ENCODE measurements around the gene RAB43.
A peak's percentile ranks its signal among the peaks of the same experiment; 100 is the strongest.
"Not testable (repeated sequence)": the region's sequence is repeated elsewhere in the genome, so short reads cannot be mapped to it uniquely, and the experiment has no call there.

The RAB43 gene

DNA sequence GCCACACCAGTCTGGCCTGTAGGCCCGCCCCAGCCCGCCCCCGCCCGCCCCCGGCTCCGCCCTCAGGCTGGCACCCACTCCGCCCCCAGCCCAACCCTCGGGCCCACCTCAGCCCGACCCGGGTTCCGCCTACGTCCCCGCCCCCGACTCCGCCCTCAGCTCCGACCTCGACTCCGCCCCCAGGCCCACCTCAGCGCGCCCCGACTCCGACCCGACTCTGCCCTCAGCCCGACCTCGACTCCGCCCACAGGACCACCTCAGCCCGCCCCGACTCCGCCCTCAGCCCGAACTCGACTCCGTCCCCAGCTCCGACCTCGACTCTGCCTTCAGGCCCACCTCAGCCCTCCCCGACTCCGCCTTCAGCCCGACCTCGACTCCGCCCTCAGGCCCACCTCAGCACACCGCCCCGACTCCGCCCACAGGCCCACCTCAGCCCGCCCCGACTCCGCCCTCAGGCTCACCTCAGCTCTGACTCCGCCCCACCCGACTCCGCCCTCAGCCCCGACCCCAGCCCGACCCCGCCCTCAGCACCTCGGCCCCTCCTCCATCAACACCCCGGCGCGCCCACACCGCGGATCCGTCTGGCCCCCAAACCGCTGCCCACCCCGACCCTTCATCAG is at the start of gene RAB43:
Gene RAB43 (minus strand): TSS at position 13 of the 620 bp plus-strand sequence. CDS start 315 bp downstream, outside the sequence.
- peak; percentile 86 for DNase-seq

GRCh38 chr3:129166579-129167332 is 45.2 kb upstream of the RAB43 start:
- no peak for DNase-seq

DNA sequence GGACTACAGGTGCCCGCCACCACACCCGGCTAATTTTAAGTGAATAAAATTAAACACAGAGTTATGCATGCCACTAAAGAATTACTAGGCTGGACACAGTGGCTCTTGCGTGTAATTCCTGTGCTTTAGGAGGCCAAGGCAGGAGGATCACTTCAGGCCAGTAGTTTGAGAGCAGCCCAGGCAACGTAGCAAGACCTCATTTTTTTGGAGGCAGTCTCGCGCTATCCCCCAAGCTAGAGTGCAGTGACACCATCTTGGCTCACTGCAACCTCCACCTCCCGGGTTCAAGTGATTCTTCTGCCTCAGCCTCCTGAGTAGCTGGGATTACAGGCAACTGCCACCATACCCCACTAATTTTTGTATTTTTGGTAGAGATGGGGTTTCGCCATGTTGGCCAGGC is 44.0 kb upstream of the RAB43 start:
- DNase-seq: not testable (repeated sequence)

GRCh38 chr3:129164500-129164899 is 42.9 kb upstream of the RAB43 start:
- DNase-seq: no peak

DNA sequence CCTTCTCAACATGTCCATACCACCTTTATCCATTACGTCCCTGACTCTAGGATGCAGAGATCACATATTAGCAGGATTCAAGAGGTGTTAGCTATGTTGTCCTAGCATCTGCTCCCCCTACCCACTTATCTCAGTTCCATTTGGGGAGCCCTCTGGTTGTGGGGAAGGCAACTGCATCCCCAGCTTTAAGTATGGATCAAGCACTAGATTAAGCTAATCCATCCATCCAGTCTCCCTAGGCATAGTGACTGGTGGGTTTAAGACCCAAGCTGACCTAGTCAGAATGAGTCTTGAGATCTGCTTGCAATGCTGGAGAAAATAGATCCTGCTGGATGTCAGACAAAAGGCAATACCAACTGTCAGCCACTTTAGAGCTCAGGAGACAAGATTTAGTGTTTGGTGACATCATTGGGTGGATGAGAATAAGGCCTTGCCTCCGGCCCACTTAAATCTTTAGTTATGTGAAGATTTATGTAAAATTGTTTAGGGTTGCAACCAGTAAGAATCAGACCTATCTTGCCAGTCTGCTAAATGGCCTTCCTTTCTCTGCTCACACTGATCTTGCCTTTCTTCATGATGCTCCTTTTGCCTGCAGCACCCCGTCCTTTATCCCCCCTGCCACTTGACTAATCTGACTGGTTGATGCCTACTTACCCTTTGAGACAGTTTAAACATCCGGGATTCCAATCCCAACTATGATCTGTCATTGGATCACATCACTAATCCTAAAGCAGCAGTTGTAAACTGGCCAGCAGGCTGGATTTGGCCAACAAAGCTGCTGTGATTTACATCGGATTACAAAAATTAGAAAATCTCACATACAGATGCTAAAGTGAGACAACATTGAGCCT is 41.4 kb upstream of the RAB43 start:
- no peak for DNase-seq

DNA sequence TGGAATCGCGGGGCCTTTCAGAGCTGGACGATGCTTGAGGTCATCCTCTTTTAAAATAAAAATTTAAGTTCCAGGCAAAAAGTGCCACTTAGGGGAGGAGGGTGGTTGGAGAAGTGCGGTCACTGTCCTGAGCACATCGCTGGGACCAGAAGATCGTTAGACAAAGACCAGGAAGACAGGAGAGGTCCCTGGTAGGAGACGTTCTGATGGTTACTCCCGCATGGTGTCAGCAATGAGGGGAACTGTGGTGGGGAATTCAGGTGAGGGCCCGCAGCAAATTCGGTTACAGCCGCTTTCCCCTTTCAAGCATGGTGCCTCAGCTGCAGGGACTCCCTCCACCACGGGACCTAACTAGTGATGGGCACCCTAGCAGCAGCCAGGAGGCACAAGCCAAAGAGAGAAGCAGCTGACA is 40.3 kb upstream of the RAB43 start:
- DNase-seq: no peak

DNA sequence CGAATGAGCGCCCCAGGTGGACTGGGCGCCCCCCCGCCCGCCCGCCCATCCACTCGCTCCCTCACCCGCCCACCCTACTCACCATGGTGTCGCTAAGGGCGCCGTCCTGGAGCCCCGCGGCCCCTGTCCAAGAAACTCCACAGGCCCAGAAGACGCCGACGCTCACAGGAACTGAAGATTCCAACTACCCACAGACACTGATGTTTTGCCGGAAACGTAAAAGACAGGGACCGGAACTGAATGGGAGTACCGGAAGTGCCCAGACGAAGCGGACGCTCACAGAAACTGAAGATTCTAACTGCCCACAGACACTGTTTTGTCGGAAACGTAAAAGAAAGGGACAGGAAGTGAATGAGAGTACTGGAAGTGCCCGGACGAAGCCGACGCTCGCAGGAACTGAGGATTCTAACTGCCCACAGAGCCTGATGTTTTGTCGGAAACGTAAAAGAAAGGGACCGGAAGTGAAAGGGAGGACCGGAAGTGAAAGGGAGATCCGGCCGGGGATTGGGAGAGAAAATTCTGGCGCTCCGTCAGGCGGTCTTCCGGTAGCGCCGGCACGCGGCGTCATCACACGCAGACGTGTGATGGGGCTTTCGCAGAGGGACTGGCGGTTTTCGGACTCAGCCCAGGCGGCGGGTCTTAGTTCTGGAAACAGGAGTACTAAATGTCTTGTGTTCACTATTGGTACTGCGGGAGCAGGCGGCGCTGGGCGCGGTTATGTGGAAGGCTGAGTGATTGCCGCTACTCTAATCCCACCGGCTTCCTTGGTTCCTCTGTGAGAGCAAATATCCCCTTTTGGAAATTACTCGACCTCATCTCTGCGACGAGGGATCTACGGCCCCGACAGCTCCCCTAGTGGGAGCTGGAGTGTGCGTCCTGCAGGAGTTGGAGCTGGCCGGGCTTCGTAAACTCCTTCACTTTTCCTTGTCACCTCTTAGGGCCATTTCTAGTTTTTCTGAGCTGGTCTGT is 39.6 kb upstream of the RAB43 start, which contains the start of gene ISY1:
Gene ISY1 (minus strand): TSS at position 173 of the 969 bp plus-strand sequence. CDS start 88 bp downstream, at position 85.
- peak; percentile 79 for DNase-seq

- DNase-seq: no peak
Observed at GRCh38 chr3:129144786-129145185, 23.2 kb upstream of the RAB43 start.

GRCh38 chr3:129141011-129141410 is 19.4 kb upstream of the RAB43 start:
- not testable (repeated sequence) for DNase-seq

- no peak for DNase-seq
Observed at GRCh38 chr3:129139911-129140310, 18.3 kb upstream of the RAB43 start.

DNA sequence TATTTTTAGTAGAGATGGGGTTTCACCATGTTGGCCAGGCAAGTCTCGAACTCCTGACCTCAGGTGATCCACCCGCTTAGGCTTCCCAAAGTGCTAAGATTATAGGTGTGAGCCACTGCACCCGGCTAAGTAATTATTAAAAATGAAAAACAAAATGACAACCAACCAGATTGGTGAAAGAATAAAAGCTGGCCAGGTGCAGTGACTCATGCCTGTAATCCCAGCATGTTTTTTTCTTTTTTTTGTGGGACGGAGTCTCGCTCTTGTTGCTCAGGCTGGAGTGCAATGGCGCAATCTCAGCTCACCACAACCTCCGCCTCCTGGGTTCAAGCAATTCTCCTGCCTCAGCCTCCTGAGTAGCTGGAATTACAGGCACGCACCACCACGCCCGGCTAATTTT is 14.7 kb upstream of the RAB43 start:
- DNase-seq: not testable (repeated sequence)

DNA sequence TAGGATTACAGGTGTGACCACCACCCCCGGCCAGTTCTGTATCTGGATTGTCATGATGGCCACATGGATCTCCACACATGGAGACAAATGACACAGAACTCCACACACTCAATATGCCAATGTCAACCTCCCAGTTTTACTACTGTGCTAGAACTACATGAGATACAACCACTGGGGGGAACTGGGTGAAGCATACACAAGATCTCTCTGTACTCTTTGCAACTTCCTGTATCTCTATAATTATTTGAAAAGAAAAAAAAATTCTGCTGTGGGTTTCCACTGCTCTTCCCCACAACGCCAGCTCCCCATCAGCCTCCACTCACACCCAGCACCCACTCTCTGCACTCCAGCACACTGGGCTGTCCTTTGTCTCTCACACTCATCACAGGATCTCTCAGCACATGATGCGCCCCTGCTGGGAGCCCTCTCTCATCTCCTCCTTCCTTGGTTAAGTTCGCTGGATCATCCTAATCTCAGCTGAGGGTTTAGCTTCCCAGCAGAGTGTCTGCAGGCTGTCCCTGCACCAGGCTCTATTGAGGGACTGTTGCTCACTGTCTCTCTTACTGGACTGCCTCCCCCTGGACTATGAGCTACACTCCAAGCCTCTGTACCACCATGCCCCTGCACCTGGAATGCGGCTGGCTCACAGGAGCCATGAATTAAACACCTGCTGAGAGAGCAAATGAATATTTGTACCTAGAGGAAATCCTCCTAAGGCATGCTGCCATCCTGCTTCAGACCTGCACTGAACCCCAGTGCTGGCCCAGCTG is 10.7 kb upstream of the RAB43 start:
- no peak for DNase-seq

- no peak for DNase-seq
Observed at GRCh38 chr3:129131465-129132088, 10.0 kb upstream of the RAB43 start.

DNA sequence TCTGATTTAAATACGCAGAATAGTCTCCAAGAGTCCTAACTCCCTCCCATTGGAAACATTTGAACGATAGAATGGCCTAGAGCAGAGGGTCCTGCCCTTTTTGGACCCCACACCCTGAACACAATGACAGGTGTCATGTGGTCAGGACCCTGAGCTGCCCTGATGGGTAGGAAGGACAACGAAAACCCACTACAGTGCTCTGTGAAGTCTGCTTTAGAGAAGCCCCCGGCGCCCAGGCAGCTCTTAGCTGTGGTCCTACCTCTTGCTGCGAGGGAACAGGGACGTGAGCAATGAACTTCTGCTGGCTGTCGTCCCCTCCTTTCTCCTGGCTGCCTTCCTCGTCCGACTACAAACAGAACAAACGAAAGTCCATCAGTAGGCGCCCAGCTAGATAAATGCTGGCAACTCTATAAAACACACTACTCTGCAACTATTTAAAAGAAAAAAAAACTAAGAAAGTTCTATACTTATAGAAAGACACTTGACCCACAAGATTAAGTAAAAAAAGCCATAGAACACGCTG is 8.7 kb upstream of the RAB43 start:
- no peak for DNase-seq

- DNase-seq: no peak
Observed at GRCh38 chr3:129128357-129129155, 7.0 kb upstream of the RAB43 start.

- no peak for DNase-seq
Observed at GRCh38 chr3:129126726-129127280, 5.2 kb upstream of the RAB43 start.

DNA sequence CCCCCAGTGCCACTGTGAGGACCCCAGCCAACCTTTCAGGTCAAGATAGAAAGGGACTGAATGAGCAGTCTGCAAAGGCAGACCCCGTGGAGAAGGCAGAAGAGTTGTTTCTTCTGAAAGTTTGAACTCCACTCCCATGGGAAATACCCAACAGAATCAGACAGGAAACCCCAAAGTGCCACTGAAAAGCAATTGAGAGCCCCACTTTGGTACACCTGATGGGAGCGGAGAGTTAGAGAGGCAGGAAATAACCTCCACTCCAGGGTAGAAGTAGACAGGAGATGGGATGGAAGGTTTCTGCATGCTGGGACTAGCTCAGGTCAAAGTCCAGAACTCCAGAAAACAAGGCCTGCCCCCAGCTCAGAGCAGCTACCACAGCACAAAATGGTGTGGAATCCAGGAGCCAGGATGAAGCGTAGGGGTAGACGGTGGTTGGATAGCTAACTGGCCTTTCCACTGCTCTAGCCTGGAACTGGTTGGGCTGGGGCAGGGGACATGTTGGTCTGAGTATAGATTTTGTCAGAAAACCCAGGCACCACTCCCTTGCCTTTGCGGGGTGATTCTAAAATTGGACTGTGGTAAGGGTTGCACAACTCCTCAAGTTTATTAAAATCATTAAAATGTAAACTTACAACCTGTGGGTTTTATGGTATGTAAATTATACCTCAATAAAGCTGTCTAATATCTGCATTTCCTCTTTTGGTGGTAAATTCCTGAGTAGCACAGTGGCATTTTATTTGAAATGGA is 1.9 kb upstream of the RAB43 start:
- no peak for DNase-seq

- DNase-seq: no peak
Observed at GRCh38 chr3:129122412-129123011, 908 bp upstream of the RAB43 start.
